Activated CD4-positive, CD25-positive, alpha-beta regulatory T cell (primary cell): ENCODE results near the gene ZNF669.

Source experiments
- DNase-seq, 4 experiments: peaks; one replicate each; lab custom pipeline; 2025; lab: John Stamatoyannopoulos, UW

ZNF669 gene

GRCh38 chr1:247111259-247111699 lies 7.1 kb upstream of the ZNF669 start:
- DNase-seq = no peak

GRCh38 chr1:247110627-247111258 lies 6.6 kb upstream of the ZNF669 start:
- DNase-seq = no peak

- no peak for DNase-seq
Measured at GRCh38 chr1:247107694-247108093, 3.5 kb upstream of the ZNF669 start.

DNA sequence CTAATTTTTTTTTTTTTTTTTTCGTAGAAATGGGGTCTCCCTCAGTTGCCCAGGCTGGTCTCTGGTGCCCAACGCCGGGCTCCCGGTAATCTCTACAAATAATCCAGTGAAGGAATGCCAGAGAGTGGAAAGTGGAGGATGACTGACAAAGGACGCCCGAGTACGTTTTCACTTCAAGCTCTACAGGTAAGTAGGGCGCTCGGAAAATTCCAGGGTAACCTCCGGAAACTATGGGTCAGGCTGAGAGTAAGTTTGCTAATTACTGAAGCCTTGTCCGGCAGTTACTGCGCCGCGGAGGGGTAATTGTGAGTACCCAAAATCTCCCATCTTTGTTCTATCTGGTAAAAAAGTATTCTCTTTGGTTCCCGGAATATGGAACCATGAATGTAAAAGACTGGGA lies 1.8 kb upstream of the ZNF669 start:
- DNase-seq = no peak

DNA sequence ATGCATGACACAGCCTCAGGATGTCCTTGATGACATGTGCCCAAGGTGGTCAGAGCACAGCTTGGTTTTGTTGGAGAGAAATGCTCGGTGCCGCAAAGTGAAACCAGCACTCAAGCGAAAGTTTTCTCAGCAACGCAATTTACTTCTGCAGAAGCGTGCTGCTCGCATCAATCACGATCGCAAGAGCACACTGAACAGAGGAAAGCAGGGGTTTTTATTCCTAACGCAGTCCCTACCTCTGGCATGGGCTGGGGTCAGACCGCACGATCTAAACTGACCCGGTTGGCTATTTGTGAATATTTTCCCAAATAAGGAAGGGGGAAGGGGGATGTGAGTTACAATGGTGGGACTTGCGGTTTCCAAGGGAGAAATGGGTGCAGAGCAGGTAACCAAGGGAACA lies 809 bp upstream of the ZNF669 start:
- DNase-seq = no peak

GRCh38 chr1:247102381-247102780 lies 1.8 kb downstream of the ZNF669 start:
- DNase-seq = no peak

DNA sequence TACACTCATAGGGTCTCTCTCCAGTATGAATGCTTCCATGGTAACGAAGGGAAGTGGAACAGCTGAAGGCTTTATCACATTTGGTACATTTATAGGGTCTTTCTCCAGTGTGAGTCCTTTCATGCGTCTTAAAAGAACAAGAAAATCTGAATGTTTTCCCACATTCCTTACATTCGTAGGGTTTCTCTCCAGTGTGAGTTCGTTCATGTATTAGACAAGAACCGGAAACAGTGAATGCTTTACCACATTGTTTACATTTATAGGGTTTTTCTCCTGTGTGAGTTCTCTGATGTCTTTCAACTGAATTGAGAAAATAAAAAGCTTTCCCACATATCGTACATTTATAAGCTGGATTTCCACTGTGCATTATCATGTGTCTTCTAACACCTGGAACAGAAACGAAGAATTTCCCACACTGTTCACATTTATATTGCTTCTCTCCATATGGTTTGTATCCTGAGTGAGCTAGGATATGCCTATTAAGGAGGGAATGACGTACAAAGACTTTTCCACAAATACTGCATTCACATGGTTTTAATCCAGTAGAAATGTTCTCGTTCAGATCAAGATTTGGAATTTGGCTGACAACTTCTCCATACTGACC lies 3.4 kb downstream of the ZNF669 start:
- no peak for DNase-seq

GRCh38 chr1:247096958-247097357 lies 7.2 kb downstream of the ZNF669 start:
- no peak for DNase-seq

GRCh38 chr1:247096544-247096943 lies 7.6 kb downstream of the ZNF669 start:
- no peak for DNase-seq

- DNase-seq = no peak
Measured at GRCh38 chr1:247096112-247096511, 8.0 kb downstream of the ZNF669 start.

- DNase-seq = no peak
Measured at GRCh38 chr1:247090455-247090854, 13.7 kb downstream of the ZNF669 start.

DNA sequence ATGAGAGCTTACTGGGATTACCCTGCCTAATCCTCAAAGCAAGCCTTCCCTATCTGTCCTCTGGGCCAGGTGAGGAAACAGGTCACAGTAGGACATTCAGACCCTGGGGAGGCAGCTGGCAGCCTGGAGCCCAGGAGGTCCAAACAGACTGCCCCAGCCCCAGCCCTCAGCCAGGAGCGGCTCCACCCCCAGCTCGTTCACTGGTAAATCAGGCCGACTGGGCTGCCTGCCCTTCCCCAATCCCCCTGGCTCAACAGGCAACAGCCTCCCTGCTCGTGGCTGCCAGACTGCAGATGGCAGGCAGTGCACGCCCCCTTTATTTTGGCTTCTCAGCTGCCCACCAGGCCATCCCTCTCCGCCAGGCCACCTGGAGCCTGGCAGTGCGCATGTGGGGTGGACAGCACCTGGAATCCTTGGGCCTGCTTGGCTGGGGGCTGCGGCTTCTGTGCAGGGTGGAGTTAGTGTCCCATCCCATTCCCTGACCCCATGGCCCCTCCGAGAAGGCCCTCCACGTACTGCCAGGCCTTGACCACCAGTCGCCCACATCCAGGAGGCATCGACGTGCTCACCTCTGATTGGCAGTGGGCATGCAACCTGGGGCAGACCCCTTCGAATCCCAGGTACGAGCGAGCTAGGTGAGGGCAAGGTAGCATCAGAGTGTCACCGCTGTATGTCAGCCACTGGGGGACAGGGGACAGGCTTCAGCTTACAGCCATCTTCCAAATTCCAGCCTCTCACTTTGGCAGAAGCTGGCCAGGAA lies 14.4 kb downstream of the ZNF669 start:
- no peak for DNase-seq

DNA sequence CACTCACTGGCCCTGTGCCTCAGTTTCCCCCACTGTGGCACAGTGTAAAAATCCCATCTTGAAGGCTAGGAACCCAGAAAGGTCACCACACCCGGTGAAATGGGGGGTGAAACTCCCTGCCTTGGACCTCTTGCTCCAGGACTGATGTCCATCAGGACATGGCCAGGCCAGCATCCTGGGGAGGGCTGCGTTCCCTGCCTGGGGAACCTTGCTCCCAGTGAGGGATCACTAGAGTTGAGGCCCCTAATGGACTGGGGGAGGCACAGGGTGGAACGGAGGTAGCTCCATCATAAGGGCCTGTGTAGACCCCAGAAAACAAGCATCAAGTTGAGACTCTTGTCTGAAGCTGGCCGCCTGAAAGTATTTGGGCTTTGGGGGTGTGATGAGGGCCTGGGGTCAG lies 15.2 kb downstream of the ZNF669 start:
- DNase-seq = no peak

DNA sequence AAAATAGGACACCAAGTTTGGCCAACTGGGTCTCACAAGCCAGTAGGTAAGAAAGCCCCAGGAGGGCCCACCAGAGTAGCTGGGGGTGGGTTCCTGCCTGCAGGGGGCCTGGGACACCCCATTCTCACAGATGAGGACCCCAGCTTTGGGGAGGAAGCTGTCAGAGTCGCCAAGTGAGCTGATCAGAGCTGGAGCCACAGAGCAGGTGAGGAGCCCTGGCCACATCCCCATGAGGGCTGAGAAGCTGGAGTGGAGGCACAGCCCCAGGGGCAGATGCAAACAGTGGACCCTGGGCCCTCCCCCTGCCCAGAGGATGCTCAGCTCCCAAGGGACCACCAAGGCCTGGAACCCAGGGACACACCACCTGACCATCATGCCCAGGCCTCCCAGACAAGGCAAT lies 16.9 kb downstream of the ZNF669 start:
- no peak for DNase-seq

DNA sequence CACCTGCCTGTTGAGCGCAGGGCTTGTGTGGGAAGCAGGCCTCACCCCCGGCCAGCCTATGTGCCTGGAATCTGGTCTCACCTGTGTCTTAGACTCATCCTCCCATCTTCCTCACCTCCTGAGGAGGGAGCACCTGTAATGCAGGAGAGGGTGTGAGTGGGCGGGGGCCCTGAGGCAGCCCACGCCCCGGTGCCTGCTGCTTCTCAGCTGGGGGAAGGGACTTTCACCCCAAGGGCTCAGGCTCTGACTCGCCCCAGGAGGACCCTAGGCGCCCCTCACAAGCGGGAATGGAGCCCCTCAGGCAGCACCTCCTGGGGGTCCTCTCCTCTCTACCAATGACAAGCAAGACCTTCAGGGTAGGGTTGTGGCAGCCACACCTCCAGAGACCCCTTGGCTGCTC lies 18.8 kb downstream of the ZNF669 start:
- DNase-seq = no peak

GRCh38 chr1:247084771-247085170 lies 19.4 kb downstream of the ZNF669 start:
- no peak for DNase-seq

DNA sequence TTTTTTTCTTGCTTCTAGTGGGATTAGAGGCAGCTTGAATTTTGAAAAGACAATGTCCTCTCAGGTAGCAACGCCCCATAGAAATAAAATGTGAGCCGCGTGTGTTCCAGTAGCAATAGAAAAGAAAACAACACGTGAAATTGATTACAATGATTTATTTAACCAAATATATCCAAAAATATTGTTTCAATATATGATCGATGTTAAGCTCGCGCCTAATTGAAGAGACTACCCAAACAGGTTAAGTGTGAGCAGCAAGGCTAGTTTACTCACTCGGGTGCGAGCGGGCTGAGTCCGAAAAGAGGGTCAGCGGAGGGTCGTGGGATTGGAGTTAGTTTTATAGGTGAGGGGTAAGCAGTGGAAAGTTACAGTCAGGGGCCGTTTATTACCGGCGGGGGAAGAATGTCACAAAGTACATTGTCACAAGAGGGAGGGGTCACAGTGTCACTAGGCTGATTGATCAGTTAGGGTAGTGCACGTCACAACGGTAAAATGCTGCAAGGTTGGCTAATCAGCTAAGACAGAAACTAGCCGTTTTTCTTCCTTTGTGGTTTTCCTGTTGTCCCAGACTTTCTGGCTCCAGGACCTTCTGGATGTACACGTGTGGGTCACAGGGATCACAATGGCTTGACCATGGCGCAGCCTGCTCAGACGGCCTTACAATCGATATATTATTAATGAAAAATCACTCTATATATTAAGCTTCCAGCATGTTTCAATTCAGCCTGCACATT lies 24.8 kb downstream of the ZNF669 start:
- DNase-seq = no peak

DNA sequence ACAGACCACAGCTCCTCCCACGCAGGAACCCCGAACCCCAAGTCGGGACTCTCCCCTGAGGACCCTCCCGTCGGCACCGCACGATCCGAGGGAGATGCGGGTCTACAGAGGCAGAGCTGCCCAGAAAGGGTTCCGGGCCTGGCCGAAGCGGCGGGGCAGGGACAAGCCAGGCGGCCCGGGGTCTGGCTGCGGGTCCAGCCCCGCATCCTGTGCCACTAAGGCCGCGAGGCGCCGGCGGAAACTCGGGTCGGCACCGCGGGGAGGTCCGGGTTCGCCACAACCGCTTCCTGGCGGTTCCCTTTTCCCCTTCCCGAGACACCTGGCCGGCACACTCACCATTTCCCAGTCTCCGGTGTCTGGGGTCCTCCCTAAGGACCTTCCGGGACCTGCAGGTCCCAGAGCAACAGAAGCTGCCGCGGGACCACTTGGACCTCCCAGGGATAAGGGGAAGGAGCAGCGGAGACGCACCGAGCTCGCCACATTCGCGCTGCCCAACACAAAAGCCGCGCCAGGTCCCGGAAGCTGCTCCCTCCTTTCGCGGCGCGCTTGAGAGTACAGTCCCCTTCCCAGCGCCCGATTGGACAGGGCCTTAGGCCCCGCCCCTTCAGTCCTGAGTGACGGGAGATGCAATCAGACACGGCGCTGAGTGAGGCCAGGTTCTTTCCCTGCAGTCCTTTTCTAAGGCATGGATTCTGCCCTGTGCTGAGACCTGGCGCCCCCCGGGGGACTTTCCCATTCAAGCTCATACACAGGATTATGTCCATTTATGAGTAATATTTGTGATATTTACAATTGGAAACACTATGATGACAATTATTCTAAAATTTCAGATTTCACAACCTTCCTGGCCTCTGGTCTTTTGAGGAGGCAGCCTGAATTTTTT lies 25.7 kb downstream of the ZNF669 start, which contains the start of gene ZNF670:
Gene ZNF670, minus strand, starts transcription at position 554 of the 883 bp plus-strand sequence. Its CDS starts 215 bp downstream, at position 339.
- peak; percentile 52 to 80 (median 58) for DNase-seq

DNA sequence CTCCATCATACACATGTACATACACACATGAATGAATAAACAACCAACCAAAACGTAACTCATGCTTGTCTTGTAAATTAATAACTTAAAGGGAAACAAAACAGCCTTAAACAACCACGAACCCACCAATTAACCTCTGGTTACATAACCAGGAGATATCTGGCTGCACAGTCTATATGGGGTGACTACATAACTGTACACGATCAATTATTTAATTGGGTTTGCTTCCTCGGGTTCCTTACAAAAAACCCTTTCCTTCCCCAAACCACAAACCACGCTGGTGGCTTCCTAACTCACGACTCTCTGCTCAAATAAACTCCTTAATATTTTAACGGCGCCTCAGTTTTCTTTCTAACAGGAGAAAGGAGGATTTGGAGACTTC lies 26.3 kb downstream of the ZNF669 start:
- DNase-seq = no peak

- no peak for DNase-seq
Measured at GRCh38 chr1:247077213-247077612, 26.9 kb downstream of the ZNF669 start.

DNA sequence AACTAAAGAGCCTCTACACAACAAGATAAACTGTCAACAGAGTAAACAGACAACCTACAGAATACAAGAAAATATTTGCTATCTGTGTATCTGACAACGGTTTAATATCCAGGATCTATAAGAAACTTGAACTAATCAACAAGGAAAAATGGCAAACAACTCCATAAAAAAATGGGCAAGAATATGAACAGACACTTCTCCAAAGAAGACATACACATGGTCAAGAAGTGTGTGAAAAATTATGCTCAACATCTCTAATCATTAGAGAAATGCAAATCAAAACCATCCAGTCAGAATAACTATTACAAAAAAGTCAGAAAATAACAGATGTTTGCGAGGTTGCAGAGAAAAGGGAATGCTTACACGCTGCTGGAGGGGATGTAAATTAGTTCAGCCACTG lies 33.5 kb downstream of the ZNF669 start:
- no peak for DNase-seq

DNA sequence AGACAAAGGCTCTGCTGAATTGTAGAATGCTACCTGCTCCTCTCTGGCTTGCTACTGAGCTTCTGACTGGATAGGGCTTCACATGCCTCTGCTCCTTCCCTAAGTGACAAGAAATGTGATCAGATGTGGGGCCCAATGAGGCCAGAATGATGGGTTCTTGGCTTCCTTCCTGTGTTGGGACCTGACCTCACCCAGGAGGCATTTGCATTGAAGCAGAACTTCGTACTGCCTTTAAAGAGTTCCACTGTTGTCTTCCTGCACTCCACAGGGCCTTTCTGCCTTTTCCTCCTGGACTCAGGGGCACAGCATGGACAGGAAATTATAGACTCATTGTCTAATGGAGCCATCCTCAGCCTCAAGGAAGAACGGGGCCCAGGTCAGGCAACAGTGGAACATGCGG lies 39.9 kb downstream of the ZNF669 start:
- DNase-seq = no peak
